AML-193 (cell line): ENCODE results near the gene CAMK2D.

ENCODE experiments used
- DNase-seq, 2 experiments: peaks; one replicate each; lab custom pipeline; 2025; lab: John Stamatoyannopoulos, UW

Gene CAMK2D

DNA sequence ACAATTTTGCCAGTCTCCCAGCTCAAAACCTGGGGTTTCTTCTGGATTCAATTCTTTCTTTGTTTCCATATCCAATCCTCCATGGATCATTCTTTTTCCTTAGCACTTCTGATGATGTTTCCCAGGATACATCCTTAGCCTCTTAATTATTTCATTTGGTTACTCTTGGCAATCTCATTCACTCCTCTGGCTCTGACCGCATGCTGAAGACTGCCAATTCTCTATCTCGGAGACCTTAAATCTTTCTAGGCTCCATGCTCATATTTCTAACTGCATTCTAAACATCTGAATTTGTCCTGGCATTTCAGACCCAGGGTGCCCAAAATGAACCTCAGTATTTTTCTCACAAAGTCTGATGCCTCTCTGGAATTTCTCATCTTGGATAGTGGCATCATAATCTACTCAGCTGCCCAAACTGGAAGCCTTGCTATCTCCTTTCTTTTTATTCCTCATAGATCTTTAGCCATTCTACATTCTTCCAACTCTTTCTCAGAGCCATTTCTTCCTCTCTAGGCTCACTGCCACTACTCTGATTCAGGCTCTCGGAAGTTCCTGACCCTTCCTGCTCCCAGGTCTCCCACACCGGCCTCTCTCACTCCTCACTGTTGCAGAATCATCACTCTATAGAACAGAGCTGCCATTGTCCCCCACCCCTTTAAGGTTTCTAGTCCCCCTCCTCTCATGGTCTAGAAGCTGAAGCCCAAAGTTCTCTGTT lies 290.2 kb downstream of the CAMK2D start:
- no peak for DNase-seq

DNA sequence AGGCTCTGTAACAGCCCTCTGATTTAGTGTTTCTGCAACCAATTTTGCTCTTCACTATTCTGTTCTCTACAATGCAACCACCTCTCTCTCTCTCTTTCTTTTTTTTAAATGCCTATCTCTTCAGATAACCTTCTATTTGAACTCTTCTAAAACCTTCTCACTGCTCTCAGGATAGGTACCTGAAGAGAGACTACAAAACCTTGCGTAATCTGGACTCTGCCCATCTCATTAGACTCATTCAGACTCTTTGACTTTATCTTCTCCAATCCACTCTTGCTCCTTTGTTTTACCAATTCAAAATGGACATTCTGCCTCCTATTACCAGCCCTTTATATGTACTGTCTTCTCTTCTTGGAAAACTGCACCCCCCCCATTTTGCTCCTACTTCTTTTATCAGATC lies 291.6 kb downstream of the CAMK2D start:
- no peak for DNase-seq

DNA sequence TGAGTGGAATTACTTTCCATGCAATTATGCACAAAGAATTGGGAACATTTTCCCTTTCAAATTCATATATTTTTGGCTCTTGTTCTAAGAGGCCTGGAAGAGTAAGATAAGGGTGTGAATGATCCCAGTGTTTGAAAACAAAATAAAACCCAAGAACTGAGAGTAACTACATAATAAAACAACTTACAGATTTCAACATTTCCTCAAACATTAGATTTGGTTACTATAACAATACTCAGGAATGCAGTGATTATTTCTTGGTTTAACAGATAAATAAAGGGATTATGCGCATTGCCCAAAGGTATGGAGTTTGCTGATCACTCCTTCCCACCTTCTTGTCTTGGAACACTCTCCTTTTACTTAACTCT lies 292.5 kb downstream of the CAMK2D start:
- DNase-seq = no peak

GRCh38 chr4:113468165-113469022 lies 293.1 kb downstream of the CAMK2D start:
- peak in 1 of 2 experiments; percentile 3 for DNase-seq

DNA sequence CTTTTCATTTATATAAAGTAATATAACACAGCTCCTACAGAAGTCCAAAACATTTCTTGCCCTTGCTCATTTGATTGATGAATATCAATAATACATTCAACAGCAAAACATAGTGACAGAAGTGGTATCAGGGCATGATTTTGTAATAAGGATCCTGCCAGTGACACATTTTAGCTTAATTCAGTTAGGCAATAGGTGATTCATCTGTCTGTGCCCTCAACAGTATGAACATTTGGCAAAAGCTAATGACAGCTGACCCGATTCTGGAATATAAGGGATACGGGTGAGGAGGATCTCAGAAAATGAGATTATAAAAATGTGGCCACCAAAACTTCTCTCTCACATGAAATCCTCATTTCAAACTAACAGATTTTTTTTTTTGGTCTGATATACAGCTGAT lies 294.0 kb downstream of the CAMK2D start:
- DNase-seq = peak; percentile 32 to 34

DNA sequence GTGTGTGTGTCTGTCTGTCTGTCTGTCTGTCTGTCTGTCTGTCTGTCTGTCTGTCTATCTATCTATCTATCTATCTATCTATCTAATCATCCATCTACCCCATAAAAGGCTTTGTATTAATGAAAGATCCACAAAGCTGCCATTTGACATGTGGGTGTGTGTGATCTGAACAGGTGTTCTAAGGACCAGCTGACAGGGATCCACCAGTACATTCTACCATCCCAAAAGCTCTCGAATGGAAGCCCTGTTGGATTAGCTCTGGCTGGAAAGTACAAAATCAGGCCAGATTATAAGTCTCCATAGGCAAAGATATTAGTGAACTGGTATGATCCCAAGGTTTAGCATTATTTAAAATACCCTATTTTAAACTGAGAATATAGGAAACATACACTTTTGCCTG lies 299.3 kb downstream of the CAMK2D start:
- DNase-seq = no peak

GRCh38 chr4:113461281-113461680 lies 300.3 kb downstream of the CAMK2D start:
- no peak for DNase-seq

DNA sequence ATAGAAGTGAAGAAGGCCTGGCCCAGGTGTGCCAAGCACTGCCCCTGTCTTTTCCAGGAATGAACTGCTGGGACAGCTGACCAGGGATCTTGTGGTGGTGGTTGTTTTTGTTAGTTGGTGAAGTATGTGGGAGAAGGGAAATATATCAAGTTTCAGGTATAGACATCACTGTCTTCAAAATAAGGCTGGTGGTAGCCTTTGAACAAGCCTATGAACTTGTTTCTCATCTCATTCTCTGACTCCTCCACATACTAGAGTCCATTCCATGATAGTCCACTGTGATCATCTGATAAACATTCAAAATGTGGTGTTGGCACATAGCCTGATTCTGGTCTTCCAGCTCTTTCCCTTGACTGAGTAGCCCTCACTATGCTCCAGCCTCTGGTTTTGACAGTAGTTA lies 303.7 kb downstream of the CAMK2D start:
- no peak for DNase-seq

DNA sequence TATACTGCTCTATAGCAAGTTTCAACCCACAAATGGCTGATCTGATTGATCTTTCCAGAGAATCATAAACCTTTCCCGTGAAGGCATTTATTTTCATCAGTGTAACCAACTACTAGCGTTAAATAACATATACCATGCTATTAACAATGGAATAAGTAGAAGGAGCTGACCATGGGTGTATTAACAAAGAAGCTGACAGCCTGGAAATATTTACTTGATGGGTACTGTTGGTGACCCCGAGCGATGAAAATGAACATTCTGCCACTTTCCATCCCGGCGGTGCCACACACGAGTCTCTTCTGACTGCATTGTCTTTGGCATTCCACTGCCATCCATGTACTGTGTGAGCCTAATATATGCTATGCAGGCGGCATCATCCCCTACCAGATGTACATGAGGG lies 304.4 kb downstream of the CAMK2D start:
- no peak for DNase-seq

GRCh38 chr4:113455061-113455460 lies 306.5 kb downstream of the CAMK2D start:
- DNase-seq = no peak

- no peak for DNase-seq
Measured at GRCh38 chr4:113452868-113453620, 308.5 kb downstream of the CAMK2D start.

GRCh38 chr4:113452152-113452551 lies 309.4 kb downstream of the CAMK2D start:
- no peak for DNase-seq

DNA sequence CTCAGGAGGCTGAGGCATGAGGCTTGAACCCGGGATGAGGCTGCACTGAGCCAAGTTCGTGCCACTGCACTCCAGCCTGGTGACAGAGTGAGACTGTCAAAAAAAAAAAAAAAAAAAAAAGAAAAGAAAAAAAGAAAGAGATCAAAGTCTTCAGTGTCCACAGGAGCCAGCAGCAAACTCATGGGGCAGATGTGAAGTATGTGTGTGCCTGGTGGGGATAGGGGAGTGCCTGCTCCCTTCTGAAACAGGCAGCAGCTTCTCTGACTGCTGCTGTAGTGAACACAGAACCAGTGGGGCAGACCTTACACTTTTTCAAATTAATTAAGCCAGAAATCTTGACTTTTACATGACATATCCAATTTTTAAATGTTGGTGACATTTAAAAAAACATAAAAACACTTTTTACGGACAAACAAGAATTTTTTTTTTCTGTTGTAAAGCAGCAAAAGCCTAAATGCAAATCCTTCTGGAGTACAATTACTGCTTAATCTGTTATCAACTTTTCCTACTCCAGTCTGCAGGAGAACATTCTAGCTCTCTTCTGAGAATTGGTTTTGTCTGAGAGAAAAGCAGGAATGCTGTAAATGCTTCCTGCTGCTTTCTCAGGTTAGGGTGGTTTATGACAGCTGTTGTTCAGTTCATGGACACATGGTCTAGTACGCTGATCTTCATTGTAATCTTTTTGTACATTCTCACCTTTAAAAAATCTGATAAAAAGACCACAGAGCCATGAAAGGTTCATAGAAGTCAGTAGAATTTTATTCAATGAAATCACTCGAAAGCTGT lies 311.1 kb downstream of the CAMK2D start:
- DNase-seq = no peak

DNA sequence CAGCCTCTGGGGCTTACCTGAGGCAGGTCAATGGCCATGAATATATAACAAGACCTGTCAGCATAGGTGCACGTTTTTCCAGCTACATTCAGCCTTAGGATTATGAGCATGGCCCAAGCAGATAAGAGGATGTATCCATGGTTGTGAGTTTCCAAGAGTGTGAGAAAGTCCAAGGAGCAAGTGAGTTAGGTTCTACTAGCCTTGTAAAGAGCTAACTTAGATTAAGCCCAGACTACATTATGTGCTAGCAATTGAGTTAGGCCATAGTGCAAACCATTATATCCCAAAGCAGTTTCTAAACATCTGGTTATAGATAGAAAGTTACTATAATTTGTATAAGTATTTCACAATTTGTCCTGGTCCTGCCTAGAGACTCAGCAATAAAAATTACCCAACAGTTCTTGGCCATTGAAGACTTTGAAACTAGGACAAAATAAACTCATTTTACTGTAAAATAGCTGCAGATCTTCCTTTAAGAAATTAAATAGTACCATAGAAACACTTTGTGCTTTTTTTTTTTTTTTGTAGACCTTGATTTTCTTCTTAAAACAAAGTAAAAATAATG lies 312.0 kb downstream of the CAMK2D start:
- no peak for DNase-seq

DNA sequence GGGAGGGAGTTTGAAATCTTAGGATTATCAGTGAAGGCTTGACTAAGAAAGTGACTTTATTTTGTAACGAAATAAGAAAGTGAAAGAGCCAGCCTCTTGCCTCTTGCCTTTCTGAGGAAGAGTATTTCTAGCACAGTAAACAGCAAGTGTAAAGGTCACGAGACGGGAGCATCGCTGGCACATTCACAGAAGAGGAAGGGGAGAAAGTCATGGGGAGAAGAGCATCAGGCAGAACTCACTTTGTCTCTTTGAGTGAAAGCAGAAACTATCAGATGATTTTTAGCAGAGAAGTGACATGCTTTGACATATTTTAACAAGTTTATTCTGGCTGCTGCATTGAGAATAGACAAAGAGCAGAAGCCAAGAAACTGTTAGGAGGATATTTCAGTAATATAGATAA lies 313.8 kb downstream of the CAMK2D start:
- no peak for DNase-seq

DNA sequence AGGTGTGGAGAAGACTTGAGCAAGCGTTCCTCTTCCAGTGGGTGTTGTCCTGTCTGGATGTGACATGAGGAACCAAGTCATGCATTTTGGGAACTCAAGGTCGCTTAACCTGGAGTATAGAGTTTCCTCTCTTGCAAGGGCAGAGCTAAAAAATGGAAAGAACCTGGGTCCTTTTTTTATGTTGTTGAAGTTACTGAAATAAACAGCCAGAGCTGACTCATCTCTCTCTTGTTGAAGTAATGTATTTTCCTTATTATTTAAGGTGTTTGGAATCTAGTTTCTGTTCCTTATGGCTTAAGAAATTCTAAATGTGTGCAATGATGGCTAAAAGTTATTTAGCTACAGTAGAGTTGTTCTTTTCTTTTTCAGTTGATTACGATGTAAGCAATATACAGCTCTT lies 314.5 kb downstream of the CAMK2D start:
- DNase-seq = no peak

- DNase-seq = no peak
Measured at GRCh38 chr4:113446019-113446418, 315.5 kb downstream of the CAMK2D start.

- DNase-seq = no peak
Measured at GRCh38 chr4:113445286-113445685, 316.3 kb downstream of the CAMK2D start.

DNA sequence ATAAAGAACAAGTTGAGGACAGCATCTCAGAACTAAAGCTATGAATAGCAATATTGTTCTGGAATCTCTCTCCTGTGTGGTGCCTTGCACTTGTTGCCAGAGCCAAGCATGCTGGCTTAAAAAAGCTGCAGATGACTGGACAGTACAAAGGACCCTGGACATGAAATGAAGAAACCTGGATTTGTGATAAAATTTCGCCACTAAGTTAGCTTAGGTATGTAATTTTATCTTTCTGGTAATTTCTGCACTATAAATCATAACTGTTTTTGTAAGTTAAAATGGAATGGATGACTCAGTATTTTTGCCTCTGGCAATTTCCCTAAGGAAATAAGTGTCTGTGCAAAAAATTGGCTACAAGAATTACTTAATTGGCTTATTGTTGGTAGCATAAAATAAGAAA lies 317.2 kb downstream of the CAMK2D start:
- DNase-seq = no peak

DNA sequence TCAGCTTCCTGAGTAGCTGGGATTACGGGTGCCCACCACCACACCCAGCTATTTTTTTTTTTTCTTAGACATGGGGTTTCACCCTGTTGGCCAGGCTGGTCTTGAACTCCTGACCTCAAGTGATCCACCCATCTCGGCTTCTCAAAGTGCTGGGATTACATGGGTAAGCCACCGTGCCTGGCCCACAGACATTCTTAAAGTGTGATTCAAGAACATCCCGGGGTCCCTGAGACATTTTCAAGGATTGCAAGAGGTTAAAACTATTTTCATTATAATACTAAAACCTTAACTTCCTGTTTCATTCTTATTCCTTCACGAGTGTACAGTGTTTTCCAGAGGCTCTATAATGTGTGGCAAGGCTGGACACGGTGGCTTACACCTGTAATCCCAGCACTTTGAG lies 318.7 kb downstream of the CAMK2D start:
- no peak for DNase-seq

GRCh38 chr4:113440371-113440770 lies 321.2 kb downstream of the CAMK2D start:
- no peak for DNase-seq

DNA sequence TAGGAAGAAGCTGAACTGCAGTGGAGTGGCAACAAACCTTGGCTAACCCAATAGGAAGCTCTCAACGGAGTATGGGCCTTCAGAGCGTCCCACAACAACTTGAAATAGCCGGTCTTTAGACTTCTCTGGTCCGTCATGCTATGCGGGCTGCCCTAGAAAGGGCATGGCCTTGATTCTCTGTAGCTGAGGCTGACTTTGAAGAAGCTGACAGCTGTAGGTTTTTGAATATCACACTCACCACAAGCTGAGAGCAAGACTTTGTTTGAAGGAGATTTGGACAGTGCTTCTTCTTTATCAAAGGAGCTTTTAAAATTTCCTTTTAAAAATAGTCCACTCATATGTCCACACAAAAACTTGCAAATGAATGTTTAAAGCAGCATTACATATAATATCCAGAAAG lies 322.9 kb downstream of the CAMK2D start:
- no peak for DNase-seq
